GOT3 (cell line): ENCODE measurements around the gene AGTRAP.

Experiments used
- DNase-seq: peaks from one replicate; lab custom pipeline; 2025; ENCODE audit warnings: mixed read lengths; lab: John Stamatoyannopoulos, UW

Gene AGTRAP

GRCh38 chr1:11735854-11736745 lies at the start of gene AGTRAP:
Gene AGTRAP, plus strand, starts transcription at chr1:11736136. Its CDS starts 73 bp downstream, at chr1:11736209.
- peak; percentile 60 for DNase-seq

- DNase-seq: no peak
Observed at GRCh38 chr1:11688506-11688905, 47.4 kb upstream of the AGTRAP start.

GRCh38 chr1:11690397-11691301 lies 45.3 kb upstream of the AGTRAP start:
- no peak for DNase-seq

GRCh38 chr1:11691302-11691914 lies 44.5 kb upstream of the AGTRAP start, which contains the start of gene DRAXIN:
Gene DRAXIN, plus strand, starts transcription at chr1:11691710. Its CDS starts 14,549 bp downstream, at chr1:11706259.
- no peak for DNase-seq

GRCh38 chr1:11691928-11692711 lies 43.8 kb upstream of the AGTRAP start:
- DNase-seq: no peak

GRCh38 chr1:11693024-11693590 lies 42.8 kb upstream of the AGTRAP start:
- DNase-seq: peak; percentile 29

GRCh38 chr1:11693917-11694316 lies 42.0 kb upstream of the AGTRAP start:
- DNase-seq: no peak

GRCh38 chr1:11695861-11696260 lies 40.1 kb upstream of the AGTRAP start:
- no peak for DNase-seq

GRCh38 chr1:11697188-11697892 lies 38.6 kb upstream of the AGTRAP start:
- DNase-seq: no peak

GRCh38 chr1:11697893-11698210 lies 38.1 kb upstream of the AGTRAP start:
- DNase-seq: no peak

GRCh38 chr1:11700601-11701467 lies 35.1 kb upstream of the AGTRAP start:
- no peak for DNase-seq

GRCh38 chr1:11701551-11701961 lies 34.4 kb upstream of the AGTRAP start:
- no peak for DNase-seq

GRCh38 chr1:11701981-11702803 lies 33.7 kb upstream of the AGTRAP start:
- no peak for DNase-seq

GRCh38 chr1:11703357-11704193 lies 32.4 kb upstream of the AGTRAP start:
- no peak for DNase-seq

- no peak for DNase-seq
Observed at GRCh38 chr1:11704194-11704529, 31.8 kb upstream of the AGTRAP start.

GRCh38 chr1:11704691-11705475 lies 31.1 kb upstream of the AGTRAP start:
- no peak for DNase-seq

GRCh38 chr1:11705596-11705995 lies 30.3 kb upstream of the AGTRAP start:
- no peak for DNase-seq
